Tibial nerve (tissue), 4 donors: Measurements from ENCODE around the gene ANKRD11.

Experiments used
- EP300 ChIP-seq, 2 donors: sonication (generic); formaldehyde crosslinking; IDR thresholded peaks; one replicate each; pipeline ENCODE4 v1.6.1; 2017; ENCODE audit warnings: antibody characterized with exemption in 2 of 2, mild to moderate bottlenecking in 1 of 2
- POLR2A ChIP-seq, 2 donors: fragments of 450-650 bp; IDR thresholded peaks; one replicate each; pipeline ENCODE4 v1.6.1; 2017; ENCODE audit warnings: antibody characterized with exemption in 2 of 2, mild to moderate bottlenecking in 2 of 2, moderate library complexity in 2 of 2
- TF ChIP-seq, protein P1 (sequence below), 5 experiments: fragments of 200-600 bp in 3 of 5; fragments of 450-650 bp in 2 of 5; sonication (generic) in 3 of 5; IDR thresholded peaks; one replicate each; pipeline ENCODE4 v1.5.1; 2016 to 2019; ENCODE audit warnings: antibody characterized with exemption in 5 of 5, mild to moderate bottlenecking in 3 of 5, moderate library complexity in 2 of 5

DNA sequence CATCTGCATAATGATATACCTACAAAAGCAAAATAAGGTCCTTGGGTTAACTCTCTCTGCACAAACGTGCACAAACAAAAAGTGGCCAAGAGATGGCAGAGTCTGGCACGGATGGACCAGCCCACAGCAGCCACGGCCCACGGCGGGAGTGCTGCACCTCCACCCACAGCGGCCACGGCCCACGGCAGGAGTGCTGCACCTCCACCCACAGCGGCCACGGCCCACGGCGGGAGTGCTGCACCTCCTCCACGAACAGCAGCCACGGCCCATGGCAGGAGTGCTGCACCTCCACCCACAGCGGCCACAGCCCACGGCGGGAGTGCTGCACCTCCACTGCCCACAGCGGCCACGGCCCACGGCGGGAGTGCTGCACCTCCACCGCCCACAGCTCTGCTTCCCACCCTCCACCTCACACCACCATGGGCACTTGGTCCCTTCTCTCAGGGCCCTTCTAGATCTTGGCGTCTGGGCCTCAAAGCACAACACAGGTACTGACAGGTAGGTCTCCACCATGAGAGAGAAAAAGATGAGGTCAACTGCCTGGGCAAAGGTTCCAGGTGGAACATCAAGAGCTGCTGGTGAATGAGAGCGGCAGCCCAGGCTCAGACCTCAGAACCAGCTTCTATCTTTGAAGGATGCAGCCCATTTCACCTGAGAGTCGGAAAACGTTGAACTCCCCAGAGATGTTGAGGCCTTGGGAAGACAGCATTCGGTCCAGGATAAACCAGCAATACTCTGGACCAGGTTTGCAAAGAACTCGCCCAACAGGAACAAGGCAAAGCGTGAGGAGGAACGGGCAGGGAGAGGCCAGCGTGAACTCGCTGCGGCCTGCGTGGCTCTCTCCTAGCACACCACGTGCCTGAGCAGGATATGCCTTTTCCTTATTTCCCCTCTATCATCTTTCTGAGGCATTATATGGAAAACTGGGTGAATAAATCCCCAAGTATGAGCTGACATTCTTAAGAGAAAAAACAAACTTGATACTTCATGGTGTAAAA is 148.4 kb downstream of the ANKRD11 start:
- TF ChIP-seq, protein P1, sequence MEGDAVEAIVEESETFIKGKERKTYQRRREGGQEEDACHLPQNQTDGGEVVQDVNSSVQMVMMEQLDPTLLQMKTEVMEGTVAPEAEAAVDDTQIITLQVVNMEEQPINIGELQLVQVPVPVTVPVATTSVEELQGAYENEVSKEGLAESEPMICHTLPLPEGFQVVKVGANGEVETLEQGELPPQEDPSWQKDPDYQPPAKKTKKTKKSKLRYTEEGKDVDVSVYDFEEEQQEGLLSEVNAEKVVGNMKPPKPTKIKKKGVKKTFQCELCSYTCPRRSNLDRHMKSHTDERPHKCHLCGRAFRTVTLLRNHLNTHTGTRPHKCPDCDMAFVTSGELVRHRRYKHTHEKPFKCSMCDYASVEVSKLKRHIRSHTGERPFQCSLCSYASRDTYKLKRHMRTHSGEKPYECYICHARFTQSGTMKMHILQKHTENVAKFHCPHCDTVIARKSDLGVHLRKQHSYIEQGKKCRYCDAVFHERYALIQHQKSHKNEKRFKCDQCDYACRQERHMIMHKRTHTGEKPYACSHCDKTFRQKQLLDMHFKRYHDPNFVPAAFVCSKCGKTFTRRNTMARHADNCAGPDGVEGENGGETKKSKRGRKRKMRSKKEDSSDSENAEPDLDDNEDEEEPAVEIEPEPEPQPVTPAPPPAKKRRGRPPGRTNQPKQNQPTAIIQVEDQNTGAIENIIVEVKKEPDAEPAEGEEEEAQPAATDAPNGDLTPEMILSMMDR (IDR thresholded peaks at IDR 0.05): no peak
- no peak for TF ChIP-seq POLR2A (IDR thresholded peaks at IDR 0.05)
- TF ChIP-seq EP300 (IDR thresholded peaks at IDR 0.05): no peak
